ENCODE measurements around the gene FHOD1.

The FHOD1 gene

DNA sequence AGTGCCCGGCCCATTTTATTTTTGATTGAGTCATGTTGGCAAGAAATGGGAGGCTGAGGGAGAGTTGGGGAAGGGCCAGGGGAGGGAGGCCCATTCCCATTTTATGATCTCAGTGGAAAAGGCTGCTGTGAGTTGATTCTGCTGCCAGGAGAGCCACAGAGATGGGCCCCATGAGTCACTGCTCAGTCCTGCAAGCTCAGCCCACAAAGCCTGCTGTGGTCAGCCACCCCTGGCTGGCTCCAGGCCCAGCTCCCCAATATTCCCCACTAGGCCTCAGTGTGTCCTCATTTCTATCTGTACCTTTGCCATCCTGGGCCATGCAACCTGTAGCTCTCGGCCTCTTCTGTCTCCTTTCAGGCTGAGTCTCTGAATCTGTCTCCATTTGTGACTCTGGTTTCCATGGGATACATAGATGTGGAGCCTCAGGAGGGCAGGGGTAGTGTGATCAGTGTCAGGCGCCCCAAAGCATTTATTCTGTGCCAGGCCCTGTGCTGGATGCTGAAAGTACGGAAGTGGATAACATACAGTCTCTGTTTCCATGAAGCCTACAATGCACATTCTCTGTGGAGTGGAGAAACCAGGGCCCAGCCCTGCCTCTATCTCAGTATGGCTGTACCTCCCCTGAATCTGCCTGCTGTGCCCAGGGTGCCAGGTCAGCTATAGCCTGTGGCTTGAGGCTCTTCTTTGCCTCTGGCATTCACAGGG is 30.2 kb upstream of the FHOD1 start:
- DNase-seq, result no peak

DNA sequence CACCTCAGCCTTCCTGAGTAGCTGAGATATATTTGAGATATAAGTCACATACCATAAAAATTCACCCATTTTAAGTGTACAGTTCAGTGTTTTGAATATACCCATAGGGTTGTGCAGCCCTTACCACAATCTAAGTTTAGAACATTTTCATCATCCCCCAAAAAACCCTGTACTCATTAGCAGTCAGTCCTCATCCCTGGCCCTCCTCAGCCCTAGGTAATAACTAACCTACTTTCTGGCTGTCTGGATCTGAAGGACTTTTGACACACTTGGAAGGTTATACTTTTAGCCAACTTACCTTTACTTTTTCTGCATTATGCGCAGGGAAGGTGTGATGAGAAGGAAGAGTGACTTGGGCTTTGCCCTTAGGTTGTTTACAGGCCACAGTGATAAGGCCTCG is 28.0 kb upstream of the FHOD1 start:
- DNase-seq, result no peak

DNA sequence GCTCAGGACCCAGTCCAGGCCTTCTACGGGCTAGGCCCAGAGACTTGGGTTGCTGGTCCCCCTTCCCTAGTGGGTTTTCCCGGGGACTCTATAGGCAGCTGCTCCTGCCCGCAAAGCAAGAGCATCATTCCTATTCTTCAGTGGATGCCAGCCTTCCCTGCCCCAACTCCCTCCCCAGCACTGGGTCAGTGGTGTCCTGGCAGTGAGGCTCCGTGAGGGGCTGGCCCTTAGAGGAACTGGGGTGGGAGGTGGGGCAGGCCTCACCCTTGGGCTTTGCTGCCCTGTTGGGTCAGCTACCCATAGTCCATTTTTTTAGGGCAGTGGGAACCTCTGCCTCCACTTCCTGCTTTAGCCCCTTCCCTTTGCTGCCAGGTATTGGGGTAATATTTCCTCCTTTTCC is 24.2 kb upstream of the FHOD1 start:
- no peak for DNase-seq

DNA sequence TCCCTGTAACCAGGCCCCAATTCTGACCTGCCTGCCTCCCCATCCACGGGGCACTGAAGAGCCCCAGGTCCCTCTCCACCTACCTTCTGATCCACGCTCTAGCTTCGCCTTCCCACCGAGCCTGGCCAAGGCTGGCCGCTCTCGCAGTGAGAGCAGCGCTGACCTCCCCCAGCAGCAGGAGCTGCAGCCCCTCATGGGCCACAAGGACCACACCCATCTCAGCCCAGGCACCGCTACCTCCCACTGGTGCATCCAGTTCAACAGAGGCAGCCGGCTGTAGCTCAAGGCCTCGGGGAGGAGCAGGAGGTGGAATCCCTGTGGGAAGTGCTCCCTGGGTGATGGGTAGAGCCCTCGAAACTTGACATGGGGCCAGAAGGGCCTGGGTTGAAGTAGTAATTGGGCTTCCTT is 23.7 kb upstream of the FHOD1 start:
- no peak for DNase-seq

DNA sequence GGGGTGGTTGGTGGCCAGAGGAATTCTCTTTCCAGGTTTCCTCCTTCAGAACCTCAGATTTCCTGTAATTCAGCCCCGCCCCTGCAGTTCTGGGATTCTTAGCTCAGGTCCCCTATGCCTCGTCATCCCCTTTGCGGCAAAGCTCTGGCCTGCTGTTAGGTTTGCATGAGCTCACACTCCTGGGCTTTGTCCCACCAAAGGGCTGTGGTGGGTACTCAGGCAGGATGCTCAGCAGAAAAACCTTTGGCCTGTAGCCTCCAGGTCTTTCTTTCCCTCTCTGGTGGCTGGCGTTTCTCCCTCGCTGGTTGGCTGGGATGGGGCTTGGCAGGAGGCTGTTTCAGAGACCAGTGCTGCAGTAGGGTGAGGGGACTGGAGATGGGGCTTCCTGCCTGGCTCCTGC is 22.5 kb upstream of the FHOD1 start:
- no peak for DNase-seq

DNA sequence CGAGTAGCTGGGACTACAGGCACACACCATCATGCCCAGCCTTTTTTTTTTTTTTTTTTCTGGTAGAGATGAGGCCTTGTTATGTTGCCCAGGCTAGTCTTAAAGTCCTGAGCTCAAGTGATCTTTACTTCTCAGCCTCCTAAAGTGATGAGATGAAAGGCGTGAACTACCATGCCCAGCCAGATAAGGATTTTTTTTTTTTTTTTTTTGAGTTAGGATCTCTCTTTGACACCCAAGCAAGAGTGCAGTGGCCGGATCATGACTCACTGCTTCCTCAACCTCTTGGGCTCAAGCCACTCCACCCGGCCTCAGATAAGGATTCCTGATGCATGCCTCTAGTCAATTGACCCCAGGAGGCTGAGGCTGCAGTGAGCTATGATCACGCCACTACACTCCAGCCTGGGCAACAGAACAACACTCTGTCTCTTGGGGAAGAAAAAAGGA is 20.9 kb upstream of the FHOD1 start:
- DNase-seq, result no peak

DNA sequence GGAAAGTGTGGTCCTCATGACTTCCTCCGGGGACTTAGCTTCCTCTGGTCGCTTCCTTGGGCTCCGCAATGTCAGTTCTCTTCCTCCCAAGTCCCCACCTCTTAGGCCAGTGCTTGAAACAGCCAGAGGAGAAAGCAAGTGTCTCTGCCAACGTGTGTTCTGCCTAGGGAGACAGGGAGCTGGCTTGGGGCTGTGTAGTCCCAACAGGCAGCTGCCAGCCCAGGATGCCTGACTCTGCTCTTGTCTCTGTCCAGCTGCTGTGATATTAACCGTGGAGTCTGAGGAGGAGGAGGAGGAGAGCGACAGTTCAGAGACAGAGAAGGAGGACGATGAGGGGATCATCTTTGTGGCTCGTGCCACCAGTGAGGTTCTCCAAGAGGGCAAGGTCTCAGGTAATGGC is 18.6 kb upstream of the FHOD1 start:
- DNase-seq, result no peak

DNA sequence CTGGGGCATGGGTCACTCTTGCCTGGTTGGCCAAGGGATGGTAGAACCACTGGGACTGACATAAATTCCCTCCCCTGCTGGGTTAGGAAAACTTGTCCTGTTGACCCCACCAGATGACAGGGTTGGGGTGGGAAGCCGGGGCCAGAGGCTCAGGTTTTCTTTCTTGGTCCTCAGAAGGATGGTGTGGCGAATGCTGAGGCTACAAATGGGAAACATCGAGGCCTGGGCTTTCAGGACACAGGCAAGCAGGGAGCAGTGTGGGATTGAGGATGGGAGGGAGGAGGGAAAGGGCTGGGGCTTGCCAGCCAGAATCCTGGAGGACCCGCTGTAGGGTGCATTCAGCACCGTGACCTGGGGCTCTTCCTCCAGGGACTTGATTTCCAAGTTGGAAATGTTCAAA is 17.6 kb upstream of the FHOD1 start:
- DNase-seq, result no peak

DNA sequence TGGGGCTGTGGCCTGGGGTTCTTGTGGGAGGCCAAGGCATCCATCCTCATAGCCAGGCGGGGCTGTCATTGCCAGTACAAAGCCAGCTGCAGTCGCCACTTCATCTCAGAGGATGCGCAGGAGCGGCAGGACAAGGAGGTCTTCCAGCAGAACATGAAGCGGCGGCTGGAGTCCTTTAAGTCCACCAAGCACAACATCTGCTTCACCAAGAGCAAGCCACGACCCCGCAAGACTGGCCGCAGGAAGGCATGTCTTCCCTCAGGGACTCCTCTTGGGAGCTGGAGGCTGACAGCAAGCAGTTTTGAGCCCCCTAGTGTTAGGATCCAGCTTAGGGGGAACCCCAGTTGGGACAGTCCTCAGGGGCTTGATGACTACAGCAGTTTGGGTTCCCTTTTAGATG is 17.0 kb upstream of the FHOD1 start:
- no peak for DNase-seq

DNA sequence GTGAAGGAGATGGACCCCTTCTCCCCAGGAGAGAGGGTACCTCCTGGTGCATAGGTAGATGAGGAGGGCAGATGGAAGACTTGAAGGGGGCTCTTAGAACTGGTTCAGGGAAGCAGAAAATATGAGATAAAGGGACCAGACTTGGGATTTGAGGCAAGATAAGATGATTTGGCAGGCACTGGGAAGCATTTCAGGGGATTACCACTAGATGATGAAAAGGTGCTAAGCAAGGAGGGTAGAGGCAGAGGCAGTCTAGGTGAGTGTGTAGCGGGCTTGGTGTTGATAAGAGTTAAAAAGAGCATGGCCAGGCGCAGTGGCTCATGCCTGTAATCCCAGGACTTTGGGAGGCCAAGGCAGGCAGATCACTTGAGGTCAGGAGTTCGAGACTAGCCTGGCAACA is 15.9 kb upstream of the FHOD1 start:
- DNase-seq, result no peak

DNA sequence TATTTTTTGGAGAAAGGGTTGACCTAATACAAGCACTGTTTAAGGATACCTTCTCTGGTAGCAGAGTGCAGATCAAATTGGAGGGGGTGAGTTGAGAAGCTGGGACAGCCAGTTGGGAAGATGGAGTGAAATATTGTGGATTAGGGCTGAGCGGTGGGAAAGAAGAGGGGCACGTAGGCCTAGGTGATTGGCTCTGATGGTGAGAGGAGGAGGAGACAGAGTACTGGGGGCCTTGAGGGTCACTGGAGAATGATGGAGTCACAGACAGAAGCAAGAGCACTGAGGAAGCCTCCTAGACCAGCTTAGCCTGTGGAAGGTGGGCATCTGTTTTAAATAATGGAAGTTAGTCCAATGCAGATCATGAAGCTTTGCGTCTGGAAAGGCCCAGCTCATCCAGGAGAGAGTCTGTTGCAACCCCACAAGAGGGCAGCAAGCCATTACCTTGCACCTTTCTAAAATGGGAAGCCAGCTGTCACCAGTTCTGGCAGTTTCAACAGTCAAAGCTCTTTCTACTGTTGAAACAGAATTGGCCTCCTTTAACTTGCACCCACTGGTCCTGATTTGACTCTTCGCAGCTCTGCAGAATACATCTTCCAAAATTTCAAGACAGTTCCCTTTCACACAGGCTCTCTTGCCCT is 13.3 kb upstream of the FHOD1 start:
- DNase-seq, result peak; percentile 40

DNA sequence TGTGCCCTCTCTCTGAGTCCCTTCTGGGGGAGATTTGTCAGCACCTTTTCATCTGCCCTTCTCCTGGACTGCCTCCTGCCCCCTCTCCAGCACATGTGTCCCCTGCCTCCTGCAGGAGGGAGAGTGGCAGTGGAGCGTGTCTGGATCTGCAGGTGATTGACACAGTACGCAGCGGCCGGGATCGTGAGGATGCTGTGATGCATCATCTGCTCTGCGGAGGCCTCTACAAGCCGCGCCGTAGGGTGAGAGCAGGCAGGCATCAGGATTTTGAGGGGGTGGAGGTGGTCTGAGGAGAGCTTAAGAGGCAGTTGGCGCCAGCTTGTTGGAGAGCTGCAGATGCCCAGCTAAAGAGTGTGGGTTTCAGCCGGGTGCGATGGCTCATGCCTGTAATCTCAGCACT is 12.4 kb upstream of the FHOD1 start:
- DNase-seq, result no peak

DNA sequence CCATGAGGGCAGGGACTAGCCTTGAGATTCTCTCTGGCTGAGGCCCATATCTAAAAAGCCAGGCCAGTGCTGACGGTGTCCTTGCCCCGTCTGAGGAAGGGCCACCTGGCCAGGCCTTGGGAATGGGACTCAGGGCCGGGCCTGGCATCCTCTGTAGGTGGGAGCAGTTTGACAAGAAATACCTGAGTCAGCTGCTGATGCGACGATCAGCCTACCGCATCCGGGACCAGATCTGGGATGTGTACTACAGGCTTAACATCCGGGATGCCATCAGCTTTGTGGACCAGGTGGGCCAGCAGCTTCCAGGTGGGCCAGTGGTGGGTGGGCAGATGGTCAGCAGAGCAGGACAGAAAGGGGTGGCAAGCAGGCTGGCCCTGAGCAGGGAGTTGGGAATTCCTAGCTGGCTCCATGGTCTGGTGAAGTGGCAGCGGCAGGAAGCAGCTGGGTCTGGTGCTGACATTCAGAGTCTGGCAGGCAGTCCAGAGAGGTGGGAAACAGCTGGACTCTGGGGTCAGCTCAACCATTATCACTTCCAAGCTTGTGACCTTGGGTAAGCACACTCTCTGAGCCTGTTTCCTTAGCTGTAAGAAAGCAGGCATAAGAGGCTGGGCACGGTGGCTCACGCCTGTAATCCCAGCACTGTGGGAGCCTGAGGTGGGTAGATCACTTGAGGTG is 11.0 kb upstream of the FHOD1 start:
- DNase-seq, result no peak

DNA sequence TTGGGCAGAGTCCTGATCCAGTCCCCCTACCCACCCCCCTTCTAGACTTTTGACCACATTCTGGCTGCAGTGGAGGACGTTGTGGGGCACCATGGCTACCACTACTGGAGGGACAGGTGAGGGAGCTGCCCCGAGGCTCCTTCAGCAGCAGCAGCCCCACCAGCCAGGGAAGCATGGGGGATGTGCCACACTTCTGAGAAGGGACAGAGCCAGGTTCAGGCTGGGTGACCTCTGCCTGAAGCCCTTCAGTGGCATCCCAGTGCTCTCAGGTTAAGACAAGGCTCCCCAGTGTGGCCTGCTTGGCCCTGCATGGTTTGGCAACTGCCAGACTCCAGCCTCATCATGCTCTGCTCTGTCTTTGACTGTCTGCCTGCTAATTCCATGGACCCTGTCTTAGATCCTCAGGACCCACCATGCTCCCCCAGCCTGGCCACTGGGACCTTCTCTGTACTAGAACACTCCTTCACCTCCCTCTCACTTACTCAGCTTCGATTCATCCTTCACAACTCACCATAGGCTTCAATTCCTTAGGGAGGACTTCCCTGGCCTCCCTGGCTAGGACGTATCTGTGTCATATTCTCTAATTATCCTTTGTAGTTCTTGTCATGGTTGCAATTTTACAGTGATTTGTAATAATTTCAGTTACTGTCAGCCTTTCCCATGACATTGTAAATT is 10.3 kb upstream of the FHOD1 start:
- DNase-seq, result no peak

DNA sequence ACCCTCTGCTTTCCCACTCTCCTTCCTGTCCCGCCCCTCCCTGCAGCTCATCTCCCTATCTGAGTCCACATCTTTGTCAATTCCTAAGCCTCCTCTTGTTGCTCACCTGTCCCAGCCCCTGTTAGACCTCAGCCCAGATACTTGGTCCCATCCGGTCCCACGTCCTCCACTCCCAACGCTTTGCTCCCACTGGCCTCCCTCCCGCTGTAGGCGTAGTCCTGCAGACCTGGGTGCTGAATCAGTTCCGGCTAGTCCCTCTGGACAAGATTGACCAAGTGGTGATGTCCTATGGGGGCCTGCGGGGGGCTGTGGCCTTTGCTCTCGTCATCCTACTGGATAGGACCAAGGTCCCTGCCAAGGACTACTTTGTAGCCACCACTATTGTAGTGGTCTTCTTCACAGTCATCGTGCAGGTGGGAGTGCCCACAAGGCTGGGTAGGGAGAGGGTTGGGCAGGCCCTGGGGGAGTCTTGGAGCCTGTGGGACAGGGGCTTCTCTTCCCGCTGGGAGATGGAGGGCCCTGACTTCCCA is 9.5 kb upstream of the FHOD1 start:
- DNase-seq, result no peak

DNA sequence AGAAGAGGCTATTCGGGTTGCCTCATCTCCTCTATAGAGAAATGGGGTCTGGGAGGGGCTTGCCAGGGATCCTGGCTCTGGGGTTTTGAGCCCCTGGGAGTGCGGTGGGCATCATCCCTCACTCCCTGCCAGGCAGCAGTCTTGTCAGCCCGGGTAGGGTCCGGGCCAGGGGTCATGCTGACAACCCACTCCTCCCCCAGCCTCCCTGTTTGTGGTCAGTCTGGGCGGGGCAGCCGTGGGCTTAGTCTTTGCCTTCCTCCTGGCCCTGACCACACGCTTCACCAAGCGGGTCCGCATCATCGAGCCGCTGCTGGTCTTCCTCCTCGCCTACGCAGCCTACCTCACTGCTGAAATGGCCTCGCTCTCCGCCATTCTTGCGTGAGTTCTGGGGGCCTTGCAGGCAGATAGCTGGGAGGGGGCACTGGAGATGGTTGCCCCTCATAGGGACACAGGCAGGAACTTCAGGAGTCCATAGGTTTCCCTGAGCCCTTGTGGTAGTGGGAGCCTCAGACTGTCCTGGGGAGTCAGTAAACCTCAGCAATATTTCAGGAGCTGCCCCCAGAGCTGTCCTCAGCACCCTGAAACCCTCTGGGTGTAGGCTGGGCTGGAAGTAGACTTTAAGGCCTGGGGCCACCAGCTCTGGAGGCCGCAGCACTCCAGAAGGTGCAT is 8.4 kb upstream of the FHOD1 start:
- DNase-seq, result no peak

DNA sequence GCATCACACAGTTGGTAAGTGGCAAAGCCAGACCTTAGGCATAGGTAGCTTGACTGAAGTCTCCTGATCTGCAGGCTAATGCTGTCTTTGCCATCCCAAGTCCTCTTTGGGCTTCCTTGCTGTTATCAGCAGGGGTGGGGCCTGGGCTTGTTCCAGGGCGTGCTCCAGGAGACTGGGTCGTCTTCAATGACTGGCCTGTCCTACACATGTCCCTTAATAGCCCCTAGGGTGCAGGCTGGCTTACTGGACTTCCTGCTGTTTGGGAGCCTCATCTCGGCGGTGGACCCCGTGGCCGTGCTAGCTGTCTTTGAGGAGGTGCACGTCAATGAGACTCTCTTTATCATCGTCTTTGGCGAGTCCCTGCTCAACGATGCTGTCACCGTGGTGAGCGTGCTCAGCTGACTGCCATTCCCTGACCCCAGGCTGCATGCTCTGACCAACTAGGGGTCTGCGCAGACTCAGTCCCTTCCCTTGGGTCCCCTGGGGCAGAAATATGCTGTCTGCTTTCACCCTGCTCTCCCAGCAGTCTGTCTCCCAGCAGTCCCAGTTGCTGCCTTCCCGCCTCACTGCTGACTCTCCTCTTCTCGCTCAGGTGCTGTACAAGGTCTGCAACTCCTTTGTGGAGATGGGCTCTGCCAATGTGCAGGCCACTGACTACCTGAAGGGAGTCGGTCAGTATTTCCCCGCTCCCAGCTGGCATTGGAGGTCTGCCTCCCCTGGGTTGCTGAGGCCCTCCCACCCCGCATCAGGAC is 7.7 kb upstream of the FHOD1 start:
- no peak for DNase-seq

DNA sequence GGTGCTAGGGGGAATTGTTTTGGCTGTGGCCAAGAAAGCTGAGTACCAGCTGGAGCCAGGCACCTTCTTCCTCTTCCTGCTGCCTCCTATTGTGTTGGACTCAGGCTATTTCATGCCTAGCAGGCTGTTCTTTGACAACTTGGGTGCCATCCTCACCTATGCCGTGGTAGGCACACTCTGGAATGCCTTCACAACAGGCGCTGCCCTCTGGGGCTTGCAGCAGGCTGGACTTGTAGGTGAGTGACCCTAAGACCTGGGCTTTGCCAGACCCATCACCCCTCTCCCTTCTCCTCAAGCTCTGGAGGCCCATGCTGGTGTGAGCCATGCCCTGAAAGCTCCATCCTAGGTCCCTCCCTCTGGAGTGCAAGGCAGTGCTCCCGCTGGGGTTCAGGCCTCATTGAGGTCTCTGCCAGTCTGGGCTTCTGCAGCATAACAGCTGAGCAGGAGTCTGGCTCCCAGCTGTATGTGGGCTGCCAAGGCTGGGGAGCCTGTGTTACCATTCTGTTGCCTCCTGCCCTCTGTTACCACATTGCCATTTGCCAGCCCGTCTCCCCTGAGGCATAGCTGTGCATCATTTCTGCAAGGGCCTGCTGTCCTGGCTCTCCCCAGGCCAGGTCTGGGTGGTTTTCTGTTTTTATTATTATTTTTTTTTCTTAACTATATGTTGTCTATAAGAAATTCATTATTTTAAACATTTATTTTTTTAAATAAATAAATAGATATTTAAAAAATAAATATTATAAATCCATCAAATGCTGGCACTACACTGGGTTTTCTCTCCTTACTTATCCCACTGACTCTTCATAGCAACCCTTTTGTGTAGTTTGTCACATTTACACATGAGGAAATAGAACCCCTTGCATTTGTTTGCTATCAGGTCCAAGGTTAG is 5.6 kb upstream of the FHOD1 start:
- no peak for DNase-seq

DNA sequence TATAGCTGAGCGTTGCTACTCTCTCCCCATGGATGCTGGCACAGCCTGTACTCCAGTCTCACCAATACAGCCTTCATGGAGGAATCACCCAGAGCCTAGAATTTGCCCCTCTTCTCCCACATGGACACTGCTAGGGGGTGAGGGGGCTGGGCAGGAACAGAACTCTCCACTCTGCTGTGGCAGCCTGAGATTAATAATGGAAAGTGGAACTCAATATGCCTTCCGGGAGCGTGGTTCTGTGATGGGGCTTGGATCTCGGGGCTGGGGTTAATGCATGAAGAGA is 2.7 kb upstream of the FHOD1 start:
- DNase-seq, result no peak

DNA sequence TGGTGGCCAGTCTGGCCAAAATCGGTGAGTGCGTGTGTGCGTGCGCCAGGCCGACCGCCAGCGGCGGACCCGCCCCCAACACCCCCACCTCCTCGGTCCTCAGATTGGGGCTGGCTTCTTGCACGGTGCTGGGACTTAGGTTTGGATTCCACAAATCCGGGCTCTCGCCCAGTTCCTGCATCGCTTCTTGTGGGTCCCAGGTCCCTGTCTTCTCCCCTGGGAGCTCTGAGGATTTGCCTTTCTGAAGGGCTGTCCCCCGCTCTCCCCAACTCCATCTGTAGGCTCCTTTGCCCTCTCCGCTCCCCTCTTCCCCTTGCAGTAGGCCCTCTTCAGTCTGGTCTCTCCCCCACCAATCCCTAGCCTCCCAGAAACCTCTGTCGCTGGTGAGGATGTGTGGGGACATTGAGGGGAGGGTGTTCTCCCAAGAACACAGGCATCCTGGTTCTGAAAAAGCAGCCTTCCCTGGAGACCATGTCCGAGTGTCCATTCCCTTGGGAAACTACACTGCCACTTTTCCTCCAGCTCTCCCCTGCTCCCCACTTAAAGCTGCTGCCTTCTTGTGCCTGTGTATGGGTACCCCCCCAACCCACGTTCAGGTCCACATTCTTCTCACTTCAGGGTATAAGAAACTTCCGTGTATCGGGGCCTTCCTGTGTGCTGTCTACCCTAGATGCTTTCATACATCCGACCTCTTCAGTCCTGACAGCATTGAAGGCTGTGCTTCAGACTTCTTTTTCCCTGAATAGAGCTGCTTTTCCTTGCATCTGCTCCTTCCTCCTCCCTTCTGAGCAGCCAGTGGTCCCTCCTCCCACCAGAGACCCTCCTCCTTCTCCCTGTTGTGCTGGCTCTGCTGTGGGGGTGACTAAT is 2.1 kb upstream of the FHOD1 start:
- no peak for DNase-seq

Data from NCI-H2107 (cell line).